HG02759 (cell line): ENCODE data around the gene RNASEH2B.

Source experiments
- ATAC-seq: cut with Tn5 transposase; IDR thresholded peaks from one replicate; pipeline ENCODE4 v1.9.1; 2021; ENCODE audit warnings: mild to moderate bottlenecking, moderate library complexity; ENCODE audit not compliant: unreplicated experiment

The RNASEH2B gene, protein sequence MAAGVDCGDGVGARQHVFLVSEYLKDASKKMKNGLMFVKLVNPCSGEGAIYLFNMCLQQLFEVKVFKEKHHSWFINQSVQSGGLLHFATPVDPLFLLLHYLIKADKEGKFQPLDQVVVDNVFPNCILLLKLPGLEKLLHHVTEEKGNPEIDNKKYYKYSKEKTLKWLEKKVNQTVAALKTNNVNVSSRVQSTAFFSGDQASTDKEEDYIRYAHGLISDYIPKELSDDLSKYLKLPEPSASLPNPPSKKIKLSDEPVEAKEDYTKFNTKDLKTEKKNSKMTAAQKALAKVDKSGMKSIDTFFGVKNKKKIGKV

DNA sequence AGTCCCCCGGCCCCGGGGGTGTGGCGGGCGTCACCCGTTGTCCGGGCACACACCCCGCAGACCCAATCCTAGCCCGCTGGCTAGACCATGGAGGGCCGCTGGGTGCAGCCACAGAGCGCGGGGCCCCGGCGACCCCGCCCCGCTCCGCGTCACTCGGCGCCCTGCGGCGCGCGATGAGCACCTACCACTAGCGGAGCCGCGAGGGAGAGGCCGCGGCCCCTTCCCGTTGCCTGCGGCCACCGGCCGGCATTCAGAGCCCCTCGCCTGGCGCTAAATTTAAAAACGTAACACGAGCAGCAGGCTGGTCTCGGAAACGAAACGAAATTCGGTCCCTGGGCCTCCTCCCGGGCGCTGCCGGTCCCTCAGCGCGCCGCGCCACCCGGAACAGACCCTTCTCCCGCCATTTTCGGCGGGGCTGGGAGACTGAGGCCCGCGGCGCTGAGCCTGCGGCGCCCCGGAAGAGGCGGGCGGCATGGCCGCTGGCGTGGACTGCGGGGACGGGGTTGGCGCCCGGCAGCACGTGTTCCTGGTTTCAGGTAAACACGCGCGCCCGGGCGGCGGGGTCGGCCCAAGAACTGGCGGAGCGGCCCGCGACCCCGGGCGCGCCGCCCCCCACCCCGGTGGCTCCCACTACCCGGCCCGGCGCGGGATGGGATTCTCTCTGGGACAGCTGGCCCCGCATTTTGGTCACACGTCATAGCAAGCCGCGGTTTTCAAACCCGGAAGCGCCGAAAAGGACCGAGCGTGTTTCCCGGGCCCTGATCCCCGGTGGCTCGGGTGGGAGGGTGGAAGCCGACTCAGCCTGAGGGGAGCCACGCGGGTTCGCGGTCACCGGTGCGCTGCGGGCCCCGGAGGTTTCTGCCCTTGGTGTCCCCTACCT, at the start of gene RNASEH2B:
Gene RNASEH2B (plus strand): TSS at position 187 of the 880 bp plus-strand sequence. CDS start 286 bp downstream, at position 473.
- peak; percentile 80 for ATAC-seq

- no peak for ATAC-seq
Observed at GRCh38 chr13:50864492-50864891, 45.1 kb upstream of the RNASEH2B start.

GRCh38 chr13:50866817-50867636, 42.6 kb upstream of the RNASEH2B start:
- ATAC-seq = no peak

DNA sequence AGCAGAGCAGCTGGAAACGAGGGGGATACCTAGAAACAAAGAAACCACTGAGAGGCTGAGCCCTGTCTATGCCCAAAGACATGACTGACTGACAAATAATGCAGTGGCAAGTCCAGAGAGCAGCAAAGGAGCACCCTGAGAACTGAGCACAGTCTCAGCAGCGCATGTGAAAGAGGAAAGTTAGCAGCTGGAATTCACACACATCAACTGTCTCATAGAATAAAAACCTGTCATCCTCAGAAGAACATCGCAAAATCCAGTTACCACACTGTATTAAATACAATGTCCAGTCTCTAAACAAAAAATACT, 42.0 kb upstream of the RNASEH2B start:
- no peak for ATAC-seq

GRCh38 chr13:50871405-50871804, 38.2 kb upstream of the RNASEH2B start:
- no peak for ATAC-seq

DNA sequence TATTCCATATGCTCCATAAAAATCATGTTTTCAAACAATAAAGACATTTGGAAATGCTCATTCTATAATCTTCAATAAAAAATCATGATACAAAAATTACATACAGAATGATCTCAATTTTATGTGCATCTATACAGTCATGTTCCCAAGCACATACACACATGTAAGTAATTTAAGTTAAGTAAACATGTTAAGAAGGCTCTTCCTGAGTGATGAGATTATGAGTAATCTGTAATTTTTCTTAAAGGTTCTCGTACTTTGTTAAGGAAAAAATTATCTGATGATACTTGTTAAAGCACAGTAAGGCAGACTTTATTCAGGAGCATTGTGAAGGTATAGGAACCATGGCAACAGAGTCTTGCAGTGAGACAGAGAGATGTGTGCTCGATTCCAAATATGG, 36.1 kb upstream of the RNASEH2B start:
- ATAC-seq = no peak

DNA sequence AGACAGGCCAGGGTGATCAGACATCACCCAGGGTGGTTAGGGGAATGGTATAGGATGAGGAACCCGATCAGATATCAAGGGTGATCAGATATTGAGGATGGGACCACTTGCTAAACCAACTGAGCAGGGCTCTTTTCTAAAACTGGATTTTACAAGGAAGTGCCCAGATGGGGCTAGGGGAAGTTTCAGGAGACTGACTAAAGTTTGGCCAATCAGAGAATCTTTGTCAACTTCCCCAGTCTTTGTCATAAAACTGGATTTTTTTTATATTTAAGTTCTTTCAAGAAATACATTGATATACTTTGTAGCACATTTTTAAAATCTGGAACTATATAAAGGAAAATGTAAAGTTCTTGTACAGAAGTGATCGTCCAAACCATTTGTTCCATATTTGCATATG, 35.6 kb upstream of the RNASEH2B start:
- no peak for ATAC-seq

- no peak for ATAC-seq
Observed at GRCh38 chr13:50882816-50883435, 26.7 kb upstream of the RNASEH2B start.

GRCh38 chr13:50883728-50884127, 25.9 kb upstream of the RNASEH2B start:
- no peak for ATAC-seq

GRCh38 chr13:50884265-50884664, 25.3 kb upstream of the RNASEH2B start:
- no peak for ATAC-seq

GRCh38 chr13:50887151-50887550, 22.4 kb upstream of the RNASEH2B start:
- ATAC-seq = no peak

DNA sequence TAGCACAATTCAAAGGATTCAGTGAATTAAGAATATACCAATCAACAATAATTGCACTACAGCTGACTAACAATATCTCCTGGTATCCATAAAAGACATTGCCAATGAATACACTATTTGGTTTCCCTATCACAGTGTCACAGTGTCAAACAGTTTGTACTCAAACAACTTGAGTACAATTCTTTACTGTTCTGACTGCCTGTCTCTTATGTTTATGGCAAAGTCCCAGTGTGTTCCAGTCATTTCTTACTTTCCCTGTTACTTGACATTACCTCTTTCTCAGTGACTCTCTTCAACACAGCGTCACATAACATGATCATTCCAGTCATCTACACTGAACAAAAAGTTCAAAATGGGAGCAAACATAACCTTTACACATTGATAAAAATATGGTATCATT, 21.2 kb upstream of the RNASEH2B start:
- ATAC-seq = no peak

DNA sequence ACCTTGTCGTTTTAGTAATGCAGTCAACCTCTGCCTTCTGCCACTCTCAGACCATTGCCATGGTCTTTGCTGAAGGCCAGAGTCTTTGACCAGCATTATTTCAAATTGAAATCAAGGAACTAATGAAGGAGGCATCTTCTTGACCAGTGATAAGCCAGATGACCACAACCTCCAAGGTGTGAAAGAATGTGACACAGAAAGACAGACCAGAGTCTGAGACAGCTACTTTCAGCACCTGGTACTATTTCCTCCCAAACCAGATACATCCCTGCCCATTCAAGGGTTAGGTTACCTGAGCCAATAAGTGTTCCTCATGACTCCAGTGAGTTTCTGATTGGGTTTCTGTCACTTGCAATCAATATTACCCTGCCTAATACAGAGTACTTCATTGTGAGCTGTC, 20.3 kb upstream of the RNASEH2B start:
- no peak for ATAC-seq

DNA sequence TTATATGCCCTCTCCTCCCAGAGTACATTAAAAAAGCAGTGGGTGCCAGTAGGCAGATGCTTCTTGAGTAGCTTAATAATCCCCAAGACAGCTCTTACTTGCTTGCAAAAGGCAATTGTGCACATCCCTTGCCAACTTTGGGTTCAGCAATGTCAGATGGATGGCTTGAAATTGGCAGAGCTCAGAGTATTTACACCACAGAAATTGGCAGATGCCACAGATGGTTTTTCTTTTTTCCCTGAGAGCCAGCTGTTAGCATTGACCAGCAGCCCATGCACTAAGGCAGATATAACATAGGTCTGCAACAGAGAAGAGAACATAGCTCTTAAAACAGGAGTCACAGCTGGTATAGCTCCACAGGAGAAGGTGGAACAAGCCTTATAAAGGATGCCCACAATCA, 18.4 kb upstream of the RNASEH2B start:
- no peak for ATAC-seq

DNA sequence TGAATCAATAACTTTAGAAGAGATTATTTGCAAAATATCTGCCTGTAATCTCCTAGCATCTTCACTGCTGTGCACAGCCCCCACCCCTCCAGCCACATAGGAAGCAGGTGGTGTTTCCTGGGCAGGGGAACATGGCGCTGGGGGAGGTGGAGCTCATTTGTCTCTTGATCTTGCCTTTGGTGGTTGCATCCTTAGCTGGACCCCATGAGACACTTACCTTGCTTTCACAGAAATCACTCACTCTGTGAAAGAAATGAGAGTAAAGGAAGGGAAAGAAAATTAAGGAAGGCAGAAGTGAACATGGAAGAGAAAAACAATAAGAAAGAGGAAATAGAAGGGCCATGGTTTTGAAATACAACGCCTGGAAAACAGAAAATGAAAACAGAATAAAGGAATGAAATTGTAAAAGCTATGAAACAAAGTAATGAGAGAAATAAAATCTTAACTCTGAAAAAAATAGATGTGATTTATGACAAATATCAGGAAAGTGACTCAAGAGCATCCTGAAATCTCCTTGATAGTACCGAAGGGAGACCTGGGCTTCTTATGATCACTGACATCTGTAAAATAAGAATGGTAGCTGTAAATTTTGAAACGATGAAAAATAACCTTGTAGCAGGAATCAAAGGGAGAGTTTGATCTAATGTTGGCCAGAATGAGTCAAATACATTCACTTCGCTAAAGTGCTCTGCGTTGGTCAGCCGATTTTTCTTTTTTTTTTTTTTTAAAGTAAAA, 17.2 kb upstream of the RNASEH2B start:
- peak; percentile 52 for ATAC-seq

DNA sequence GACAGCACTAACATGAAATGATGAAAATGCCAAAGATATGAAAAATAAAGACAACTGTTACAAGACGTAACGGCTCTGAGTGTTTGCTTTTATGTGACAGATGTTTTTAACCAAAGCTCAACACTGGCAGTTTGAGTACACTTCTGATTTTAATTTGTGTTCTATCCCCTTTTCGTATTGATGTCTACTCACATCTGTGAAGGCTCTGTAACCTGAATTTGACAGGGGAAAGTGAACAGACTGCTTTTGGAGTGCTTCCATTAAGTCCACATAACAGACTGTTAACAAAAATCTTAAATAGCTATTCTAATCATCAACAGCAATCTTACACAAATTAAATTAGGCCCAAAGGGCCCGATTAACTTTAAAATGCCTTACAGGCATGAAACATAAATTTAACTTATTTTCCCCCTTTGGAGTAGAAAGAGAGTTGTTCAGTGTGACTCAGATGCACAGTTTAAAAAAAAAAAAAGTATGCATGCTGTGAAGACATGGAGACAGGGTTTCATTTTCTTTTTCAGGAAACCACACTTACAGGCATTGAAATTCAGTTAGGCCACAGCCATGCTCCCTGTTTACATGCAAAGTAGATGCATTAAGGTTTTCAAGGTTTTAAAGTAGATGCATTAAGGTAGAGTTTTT, 16.3 kb upstream of the RNASEH2B start:
- ATAC-seq = peak; percentile 83

DNA sequence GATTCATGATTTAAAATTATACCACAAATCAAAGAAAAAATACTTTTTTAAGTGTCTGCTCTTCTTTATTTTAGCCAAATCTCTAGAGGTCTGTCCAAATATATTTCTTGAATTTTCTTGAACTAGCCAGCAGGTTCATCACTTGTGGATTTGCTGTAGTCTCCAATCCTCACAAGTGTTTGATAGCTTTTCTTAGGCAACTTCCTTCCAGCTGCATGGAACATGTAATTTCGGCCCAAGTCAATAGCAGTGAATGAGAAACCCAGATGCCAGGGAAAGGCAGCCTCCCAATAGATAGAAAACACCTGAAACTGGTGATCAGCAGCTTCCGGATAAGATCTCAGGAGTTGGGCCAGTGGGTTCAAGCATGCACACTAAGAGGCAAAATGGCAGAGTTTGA, 15.6 kb upstream of the RNASEH2B start:
- ATAC-seq = no peak

DNA sequence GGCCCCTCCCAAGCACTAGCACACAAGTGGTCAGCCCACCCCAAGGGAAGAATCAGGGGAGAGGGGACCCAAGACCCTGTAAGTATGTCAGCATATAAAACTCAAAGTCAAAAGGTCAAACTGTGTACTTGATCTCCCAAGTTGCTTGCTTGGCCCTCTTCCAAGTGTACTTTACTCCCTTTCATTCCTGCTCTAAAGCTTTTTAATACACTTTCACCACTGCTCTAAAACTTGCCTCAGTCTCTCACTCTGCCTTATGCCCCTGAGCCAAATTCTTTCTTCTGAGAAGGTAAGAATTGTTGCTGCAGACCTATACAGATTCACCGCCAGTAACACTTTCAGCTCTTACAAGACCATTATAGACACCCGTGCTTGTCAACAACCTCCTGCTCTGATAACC, 15.1 kb upstream of the RNASEH2B start:
- no peak for ATAC-seq

DNA sequence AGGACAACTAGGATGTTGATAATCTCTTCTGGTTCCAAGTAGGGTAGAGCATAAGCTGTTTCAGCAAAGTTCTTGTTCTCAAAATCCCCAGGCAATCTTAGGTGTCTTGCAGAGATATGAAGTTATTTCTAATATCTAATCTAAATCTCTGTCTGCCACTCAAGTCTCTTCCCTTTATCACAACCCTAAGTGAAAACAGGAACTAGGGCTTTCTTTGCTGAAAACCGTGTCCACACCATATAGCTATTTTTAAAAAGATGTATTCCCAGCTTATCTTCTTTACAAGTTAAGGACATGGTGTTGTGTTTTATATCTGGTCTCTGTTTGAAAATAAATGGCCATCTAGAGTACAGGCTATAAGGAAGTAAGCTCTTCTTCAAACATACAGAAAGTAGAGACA, 11.3 kb upstream of the RNASEH2B start:
- no peak for ATAC-seq

DNA sequence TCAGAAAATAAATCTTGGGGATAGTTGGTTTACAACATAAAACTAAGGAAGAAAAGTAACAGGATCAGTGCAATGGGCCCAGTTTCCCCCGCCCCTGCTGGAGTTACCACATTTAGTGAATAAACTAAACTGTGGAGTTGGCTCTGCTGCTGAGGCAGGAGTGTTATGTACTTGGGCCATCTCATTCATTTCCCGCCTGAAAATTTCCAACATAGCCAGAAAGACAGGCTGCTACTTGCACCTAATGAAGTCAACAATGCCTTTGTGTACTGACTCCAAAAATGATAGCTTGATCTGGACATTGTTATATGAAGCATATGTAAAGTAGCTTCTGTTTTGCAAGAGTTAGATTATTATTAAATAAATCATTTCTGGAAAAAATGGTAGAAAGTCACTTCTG, 7.9 kb upstream of the RNASEH2B start:
- ATAC-seq = no peak
